ENCODE measurements around the gene POM121L2. TPM values are rescaled to one million over a fixed set of nuclear protein-coding genes. Genes with fewer than 3 reads are reported as not detected.

Gene POM121L2
- total RNA-seq, 1 experiment from 2014 or later, result not detected

DNA sequence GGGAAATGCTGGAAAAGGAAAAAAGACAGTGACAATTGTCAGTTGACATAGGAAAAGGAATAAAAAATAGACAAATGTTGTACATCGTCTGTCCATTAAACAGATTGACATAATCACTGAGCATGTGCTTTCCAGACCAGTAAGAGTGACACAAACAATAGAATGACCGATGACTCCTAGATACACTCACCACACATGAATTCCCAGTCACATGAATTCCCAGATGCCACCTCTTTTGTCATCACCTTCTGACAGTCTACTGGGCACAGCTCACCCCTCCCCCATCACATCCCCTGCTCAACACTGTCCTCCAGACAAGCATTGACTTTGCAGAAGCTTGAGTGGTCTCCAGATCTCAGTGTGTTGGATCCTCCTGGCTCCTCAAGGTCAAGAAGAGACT lies 25.9 kb downstream of the POM121L2 start:
- Histone ChIP-seq H2BK12ac (ENCODE audit: insufficient read length, low read depth, low read length) (no peak overlapping the region), H3T11ph (ENCODE audit: low read length) (no peak overlapping the region), H3K9ac (ENCODE audit: extremely low read depth, insufficient read length, low read length) (no peak overlapping the region), H3K56ac (ENCODE audit: insufficient read length, low read depth, low read length) (no peak overlapping the region), H3K23me2 (ENCODE audit: insufficient read length, low read depth, low read length, poor library complexity, severe bottlenecking) (peaks cover 15% of the 10 kb centered on the region), H2BK5ac (ENCODE audit: insufficient read length, low read length) (no peak overlapping the region), H4K91ac (ENCODE audit: insufficient read length, low read depth, low read length) (no peak overlapping the region), H2AK5ac (ENCODE audit: insufficient read length, low read length) (no peak overlapping the region), H3K79me1 (ENCODE audit: insufficient read depth, low read depth, low read length, poor library complexity, severe bottlenecking) (no peaks in the 10 kb centered on the region), H3K27ac (ENCODE audit: insufficient read length, low read depth, low read length) (no peak overlapping the region), H3K27me3 (ENCODE audit: insufficient read depth, low read length) (peaks cover 2% of the 10 kb centered on the region; the same call in 1 of the 2 replicates), H3K14ac (ENCODE audit: insufficient read depth, low read length) (no peak overlapping the region), H3K9me3 (ENCODE audit: control insufficient read depth, low read depth, low read length) (no peaks in the 10 kb centered on the region), H3K79me2 (ENCODE audit: insufficient read depth, low read length) (no peaks in the 10 kb centered on the region), H3K4ac (ENCODE audit: low read depth, low read length) (no peak overlapping the region), H2AFZ (ENCODE audit: low read length) (no peak overlapping the region), H3K4me1 (ENCODE audit: insufficient read depth, low read length) (no peaks in the 10 kb centered on the region), H4K20me1 (ENCODE audit: control insufficient read depth, insufficient read depth, insufficient read length) (no peaks in the 10 kb centered on the region), H3K4me2 (ENCODE audit: insufficient read depth, insufficient read length, low read length) (no peak overlapping the region), H3K23ac (ENCODE audit: insufficient read length, low read depth, low read length) (no peak overlapping the region), H2BK15ac (ENCODE audit: low read depth, low read length) (no peak overlapping the region), H4K8ac (replicated peaks; ENCODE audit: insufficient read length, low read depth, low read length) (no peak overlapping the region), H3K18ac (ENCODE audit: insufficient read length, low read depth, low read length) (no peak overlapping the region), H2BK20ac (ENCODE audit: low read depth, low read length, poor library complexity, severe bottlenecking) (no peak overlapping the region), H2BK120ac (ENCODE audit: low read depth, low read length, poor library complexity, severe bottlenecking) (no peak overlapping the region), H4K5ac (ENCODE audit: insufficient read length, low read depth, low read length) (no peak overlapping the region)
- Mint-ChIP-seq H3K27me3 (ENCODE audit: low read depth) (peaks cover 70% of the 10 kb centered on the region), H3K4me3 (no peak overlapping the region), H3K27ac (no peak overlapping the region), H3K4me1 (peaks cover 23 to 28% of the 10 kb centered on the region in 2 experiments), H3K36me3 (ENCODE audit: insufficient read depth in 1 of 3, low read depth in 3 of 3) (no peaks in the 10 kb centered on the region), H3K9me3 (peaks cover 0 to 4% of the 10 kb centered on the region in 2 experiments; a peak in 1 of 5 replicates)
- TF ChIP-seq, protein P1, sequence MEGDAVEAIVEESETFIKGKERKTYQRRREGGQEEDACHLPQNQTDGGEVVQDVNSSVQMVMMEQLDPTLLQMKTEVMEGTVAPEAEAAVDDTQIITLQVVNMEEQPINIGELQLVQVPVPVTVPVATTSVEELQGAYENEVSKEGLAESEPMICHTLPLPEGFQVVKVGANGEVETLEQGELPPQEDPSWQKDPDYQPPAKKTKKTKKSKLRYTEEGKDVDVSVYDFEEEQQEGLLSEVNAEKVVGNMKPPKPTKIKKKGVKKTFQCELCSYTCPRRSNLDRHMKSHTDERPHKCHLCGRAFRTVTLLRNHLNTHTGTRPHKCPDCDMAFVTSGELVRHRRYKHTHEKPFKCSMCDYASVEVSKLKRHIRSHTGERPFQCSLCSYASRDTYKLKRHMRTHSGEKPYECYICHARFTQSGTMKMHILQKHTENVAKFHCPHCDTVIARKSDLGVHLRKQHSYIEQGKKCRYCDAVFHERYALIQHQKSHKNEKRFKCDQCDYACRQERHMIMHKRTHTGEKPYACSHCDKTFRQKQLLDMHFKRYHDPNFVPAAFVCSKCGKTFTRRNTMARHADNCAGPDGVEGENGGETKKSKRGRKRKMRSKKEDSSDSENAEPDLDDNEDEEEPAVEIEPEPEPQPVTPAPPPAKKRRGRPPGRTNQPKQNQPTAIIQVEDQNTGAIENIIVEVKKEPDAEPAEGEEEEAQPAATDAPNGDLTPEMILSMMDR (conservative IDR thresholded peaks at IDR 0.05), result no peak
- no CpG with 5 or more reads among the region's 2 CpGs for WGBS (ENCODE audit: extremely low coverage, insufficient read length, low lambda C conversion rate)
- no peak for DNase-seq
